Measurements from ENCODE around the gene CACNA1C. TPM values are rescaled to one million over a fixed set of nuclear protein-coding genes. Genes with fewer than 3 reads are reported as not detected.

The CACNA1C gene
- total RNA-seq, 1 donor from 2014 or later: 0.14 TPM

- Mint-ChIP-seq H3K27ac (no peak overlapping the region), H3K4me3 (ENCODE audit: low read depth) (no peak overlapping the region), H3K36me3 (ENCODE audit: low read depth) (no peaks in the 10 kb centered on the region)
Observed at GRCh38 chr12:2179953-2180736, 127.4 kb downstream of the CACNA1C start.

GRCh38 chr12:2180737-2181082, 127.9 kb downstream of the CACNA1C start:
- H3K27ac Mint-ChIP-seq: no peak overlapping the region
- intact Hi-C loops (cut with micrococcal nuclease): no loop called here
- no peak overlapping the region for H3K4me3 Mint-ChIP-seq (ENCODE audit: low read depth)
- H3K9me3 Mint-ChIP-seq: no peaks in the 10 kb centered on the region
- H3K36me3 Mint-ChIP-seq (ENCODE audit: low read depth): no peaks in the 10 kb centered on the region
- peaks cover 2% of the 10 kb centered on the region for H3K4me1 Mint-ChIP-seq (ENCODE audit: low read depth)
- peaks cover 7% of the 10 kb centered on the region for H3K27me3 Mint-ChIP-seq (ENCODE audit: low read depth)
- DNase-seq (ENCODE audit: low spot score): no peak

More at GRCh38 chr12:2179953-2180736, 127.4 kb downstream of the CACNA1C start:
- no peak for DNase-seq (ENCODE audit: low spot score)
- Mint-ChIP-seq H3K4me1 (ENCODE audit: low read depth) (peaks cover 2% of the 10 kb centered on the region), H3K9me3 (no peaks in the 10 kb centered on the region), H3K27me3 (ENCODE audit: low read depth) (peaks cover 7% of the 10 kb centered on the region)
- intact Hi-C loops (cut with micrococcal nuclease): no loop called here

GRCh38 chr12:2183556-2184541, 131.1 kb downstream of the CACNA1C start:
- Mint-ChIP-seq H3K9me3 (no peaks in the 10 kb centered on the region), H3K36me3 (ENCODE audit: low read depth) (no peaks in the 10 kb centered on the region), H3K4me1 (ENCODE audit: low read depth) (peaks cover 2% of the 10 kb centered on the region), H3K27me3 (ENCODE audit: low read depth) (peaks cover 7% of the 10 kb centered on the region), H3K4me3 (ENCODE audit: low read depth) (no peak overlapping the region), H3K27ac (no peak overlapping the region)
- no peak for DNase-seq (ENCODE audit: low spot score)
- intact Hi-C loops (cut with micrococcal nuclease): no loop called here

GRCh38 chr12:2185751-2186341, 133.1 kb downstream of the CACNA1C start:
- peaks cover 2% of the 10 kb centered on the region for H3K4me1 Mint-ChIP-seq (ENCODE audit: low read depth)
- no peak overlapping the region for H3K4me3 Mint-ChIP-seq (ENCODE audit: low read depth)
- intact Hi-C loops (cut with micrococcal nuclease): no loop called here
- no peak overlapping the region for H3K27ac Mint-ChIP-seq
- no peaks in the 10 kb centered on the region for H3K9me3 Mint-ChIP-seq
- no peaks in the 10 kb centered on the region for H3K36me3 Mint-ChIP-seq (ENCODE audit: low read depth)
- peaks cover 7% of the 10 kb centered on the region for H3K27me3 Mint-ChIP-seq (ENCODE audit: low read depth)
- no peak for DNase-seq (ENCODE audit: low spot score)

- no peak for DNase-seq (ENCODE audit: low spot score)
- peaks cover 7% of the 10 kb centered on the region for H3K27me3 Mint-ChIP-seq (ENCODE audit: low read depth)
- H3K9me3 Mint-ChIP-seq: no peaks in the 10 kb centered on the region
- no peaks in the 10 kb centered on the region for H3K36me3 Mint-ChIP-seq (ENCODE audit: low read depth)
- intact Hi-C loops (cut with micrococcal nuclease): no loop called here
- H3K27ac Mint-ChIP-seq: no peak overlapping the region
- H3K4me3 Mint-ChIP-seq (ENCODE audit: low read depth): no peak overlapping the region
- H3K4me1 Mint-ChIP-seq (ENCODE audit: low read depth): peaks cover 2% of the 10 kb centered on the region
Observed at GRCh38 chr12:2187195-2187945, 134.6 kb downstream of the CACNA1C start.

GRCh38 chr12:2190085-2190484, 137.3 kb downstream of the CACNA1C start:
- H3K4me3 Mint-ChIP-seq (ENCODE audit: low read depth): no peak overlapping the region
- H3K27ac Mint-ChIP-seq: no peak overlapping the region
- DNase-seq (ENCODE audit: low spot score): no peak
- no peaks in the 10 kb centered on the region for H3K27me3 Mint-ChIP-seq (ENCODE audit: low read depth)
- no peaks in the 10 kb centered on the region for H3K4me1 Mint-ChIP-seq (ENCODE audit: low read depth)
- no peaks in the 10 kb centered on the region for H3K9me3 Mint-ChIP-seq
- intact Hi-C loops (cut with micrococcal nuclease): no loop called here
- no peaks in the 10 kb centered on the region for H3K36me3 Mint-ChIP-seq (ENCODE audit: low read depth)

GRCh38 chr12:2190896-2191533, 138.2 kb downstream of the CACNA1C start:
- intact Hi-C loops (cut with micrococcal nuclease): no loop called here
- H3K27me3 Mint-ChIP-seq (ENCODE audit: low read depth): no peaks in the 10 kb centered on the region
- H3K36me3 Mint-ChIP-seq (ENCODE audit: low read depth): no peaks in the 10 kb centered on the region
- no peak for DNase-seq (ENCODE audit: low spot score)
- H3K4me3 Mint-ChIP-seq (ENCODE audit: low read depth): no peak overlapping the region
- H3K27ac Mint-ChIP-seq: no peak overlapping the region
- H3K4me1 Mint-ChIP-seq (ENCODE audit: low read depth): no peaks in the 10 kb centered on the region
- no peaks in the 10 kb centered on the region for H3K9me3 Mint-ChIP-seq

- H3K27ac Mint-ChIP-seq: no peak overlapping the region
- H3K36me3 Mint-ChIP-seq (ENCODE audit: low read depth): no peaks in the 10 kb centered on the region
- no peaks in the 10 kb centered on the region for H3K9me3 Mint-ChIP-seq
- DNase-seq (ENCODE audit: low spot score): no peak
- no peak overlapping the region for H3K4me3 Mint-ChIP-seq (ENCODE audit: low read depth)
- H3K4me1 Mint-ChIP-seq (ENCODE audit: low read depth): no peaks in the 10 kb centered on the region
- no peaks in the 10 kb centered on the region for H3K27me3 Mint-ChIP-seq (ENCODE audit: low read depth)
- intact Hi-C loops (cut with micrococcal nuclease): no loop called here
Observed at GRCh38 chr12:2191534-2192153, 138.9 kb downstream of the CACNA1C start.

GRCh38 chr12:2192231-2192630, 139.4 kb downstream of the CACNA1C start:
- Mint-ChIP-seq H3K9me3 (no peaks in the 10 kb centered on the region), H3K27ac (no peak overlapping the region), H3K27me3 (ENCODE audit: low read depth) (no peaks in the 10 kb centered on the region), H3K4me3 (ENCODE audit: low read depth) (no peak overlapping the region), H3K4me1 (ENCODE audit: low read depth) (no peaks in the 10 kb centered on the region), H3K36me3 (ENCODE audit: low read depth) (no peaks in the 10 kb centered on the region)
- intact Hi-C loops (cut with micrococcal nuclease): no loop called here
- no peak for DNase-seq (ENCODE audit: low spot score)

GRCh38 chr12:2194060-2194459, 141.3 kb downstream of the CACNA1C start:
- intact Hi-C loops (cut with micrococcal nuclease): no loop called here
- DNase-seq (ENCODE audit: low spot score): no peak
- Mint-ChIP-seq H3K9me3 (no peaks in the 10 kb centered on the region), H3K27ac (no peak overlapping the region), H3K36me3 (ENCODE audit: low read depth) (no peaks in the 10 kb centered on the region), H3K4me3 (ENCODE audit: low read depth) (no peak overlapping the region), H3K4me1 (ENCODE audit: low read depth) (no peaks in the 10 kb centered on the region), H3K27me3 (ENCODE audit: low read depth) (no peaks in the 10 kb centered on the region)

GRCh38 chr12:2194571-2194970, 141.8 kb downstream of the CACNA1C start:
- H3K4me1 Mint-ChIP-seq (ENCODE audit: low read depth): no peaks in the 10 kb centered on the region
- H3K9me3 Mint-ChIP-seq: no peaks in the 10 kb centered on the region
- H3K36me3 Mint-ChIP-seq (ENCODE audit: low read depth): no peaks in the 10 kb centered on the region
- H3K27ac Mint-ChIP-seq: no peak overlapping the region
- intact Hi-C loops (cut with micrococcal nuclease): no loop called here
- no peaks in the 10 kb centered on the region for H3K27me3 Mint-ChIP-seq (ENCODE audit: low read depth)
- no peak for DNase-seq (ENCODE audit: low spot score)
- H3K4me3 Mint-ChIP-seq (ENCODE audit: low read depth): no peak overlapping the region

GRCh38 chr12:2195085-2195484, 142.3 kb downstream of the CACNA1C start:
- Mint-ChIP-seq H3K36me3 (ENCODE audit: low read depth) (no peaks in the 10 kb centered on the region), H3K27ac (no peak overlapping the region), H3K27me3 (ENCODE audit: low read depth) (no peaks in the 10 kb centered on the region), H3K9me3 (no peaks in the 10 kb centered on the region), H3K4me3 (ENCODE audit: low read depth) (no peak overlapping the region), H3K4me1 (ENCODE audit: low read depth) (no peaks in the 10 kb centered on the region)
- intact Hi-C loops (cut with micrococcal nuclease): no loop called here
- no peak for DNase-seq (ENCODE audit: low spot score)
